KOPT-K1 (cell line): ENCODE measurements around the gene CORO1A.
"Not testable (repeated sequence)": the region's sequence is repeated elsewhere in the genome, so short reads cannot be mapped to it uniquely, and the experiment has no call there.

Experiments used
- H3K27ac ChIP-seq: fragments of 200-600 bp; sonication (generic); 2 replicates; pipeline ENCODE4 v1.5.1; 2016; ENCODE audit warnings: antibody characterized with exemption, mild to moderate bottlenecking, low read depth, low read length; ENCODE audit not compliant: poor library complexity, severe bottlenecking
- H3K36me3 ChIP-seq: fragments of 200-600 bp; sonication (generic); 2 replicates; pipeline ENCODE4 v1.5.1; 2017; ENCODE audit warnings: antibody characterized with exemption, mild to moderate bottlenecking, low read length, moderate library complexity; ENCODE audit not compliant: insufficient read depth
- H3K9me3 ChIP-seq: fragments of 200-600 bp; sonication (generic); 2 replicates; pipeline ENCODE4 v1.5.1; 2017; ENCODE audit warnings: antibody characterized with exemption, low read length, mild to moderate bottlenecking; ENCODE audit not compliant: insufficient read depth, poor library complexity, severe bottlenecking

The CORO1A gene

DNA sequence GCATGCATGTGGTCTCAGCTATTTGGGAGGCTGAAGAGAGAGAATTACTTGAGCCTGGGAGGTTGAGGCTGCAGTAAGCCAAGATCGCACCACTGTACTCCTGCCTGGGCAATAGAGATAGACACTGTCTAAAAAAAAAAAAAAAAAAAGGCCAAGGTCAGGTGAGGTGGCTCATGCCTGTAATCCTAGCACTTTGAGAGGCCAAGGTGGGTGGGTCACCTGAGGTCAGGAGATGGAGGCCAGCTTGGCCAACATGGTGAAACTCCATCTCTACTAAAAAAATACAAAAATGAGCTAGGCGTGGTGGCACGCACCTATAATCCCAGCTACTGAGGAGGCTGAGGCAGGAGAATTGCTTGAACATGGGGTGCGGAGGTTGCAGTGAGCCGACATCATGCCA, 28.2 kb upstream of the CORO1A start:
- H3K27ac ChIP-seq = no peak overlapping the region

DNA sequence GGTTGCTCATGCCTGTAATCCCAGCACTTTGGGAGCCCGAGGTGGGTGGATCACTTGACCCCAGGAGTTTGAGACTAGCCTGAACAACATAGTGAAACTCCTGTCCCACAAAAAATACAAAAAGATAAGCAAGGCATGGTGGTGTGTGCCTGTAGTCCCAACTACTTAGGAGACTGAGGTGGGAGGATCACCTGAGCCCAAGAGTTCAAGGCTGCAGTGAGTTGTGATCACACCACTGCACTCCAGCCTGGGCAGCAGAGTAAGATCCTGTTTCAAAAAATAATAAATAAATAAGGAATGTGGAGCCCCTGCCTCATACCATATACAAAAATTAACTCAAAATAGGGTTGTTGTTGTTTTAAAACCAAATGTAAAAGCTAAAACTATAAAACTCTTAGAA, 26.2 kb upstream of the CORO1A start:
- no peaks in the 10 kb centered on the region for H3K9me3 ChIP-seq
- no peaks in the 10 kb centered on the region for H3K36me3 ChIP-seq
- H3K27ac ChIP-seq = no peak overlapping the region

More for the DNA sequence above, 28.2 kb upstream of the CORO1A start:
- Histone ChIP-seq H3K36me3 (no peaks in the 10 kb centered on the region), H3K9me3 (peaks cover 1% of the 10 kb centered on the region)

DNA sequence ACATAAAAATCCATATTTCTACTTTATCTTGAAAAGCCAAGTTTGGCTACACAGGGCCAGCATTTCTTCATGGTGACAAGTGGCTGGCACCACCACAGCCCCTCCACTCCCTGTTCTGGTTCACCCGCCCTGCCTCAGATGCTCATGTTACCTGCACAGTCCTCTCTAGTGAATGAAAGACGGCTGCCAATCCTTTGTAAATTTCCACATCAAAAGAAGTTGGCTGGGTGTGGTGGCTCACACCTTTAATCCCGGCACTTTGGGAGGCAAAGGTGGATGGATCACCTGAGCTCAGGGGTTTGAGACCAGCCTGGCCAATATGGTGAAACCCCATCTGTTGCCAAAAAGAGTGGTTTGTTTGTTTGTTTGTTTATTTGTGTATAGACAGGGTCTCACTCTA, 19.9 kb upstream of the CORO1A start:
- Histone ChIP-seq H3K9me3 (no peaks in the 10 kb centered on the region), H3K36me3 (no peaks in the 10 kb centered on the region), H3K27ac (no peak overlapping the region)

DNA sequence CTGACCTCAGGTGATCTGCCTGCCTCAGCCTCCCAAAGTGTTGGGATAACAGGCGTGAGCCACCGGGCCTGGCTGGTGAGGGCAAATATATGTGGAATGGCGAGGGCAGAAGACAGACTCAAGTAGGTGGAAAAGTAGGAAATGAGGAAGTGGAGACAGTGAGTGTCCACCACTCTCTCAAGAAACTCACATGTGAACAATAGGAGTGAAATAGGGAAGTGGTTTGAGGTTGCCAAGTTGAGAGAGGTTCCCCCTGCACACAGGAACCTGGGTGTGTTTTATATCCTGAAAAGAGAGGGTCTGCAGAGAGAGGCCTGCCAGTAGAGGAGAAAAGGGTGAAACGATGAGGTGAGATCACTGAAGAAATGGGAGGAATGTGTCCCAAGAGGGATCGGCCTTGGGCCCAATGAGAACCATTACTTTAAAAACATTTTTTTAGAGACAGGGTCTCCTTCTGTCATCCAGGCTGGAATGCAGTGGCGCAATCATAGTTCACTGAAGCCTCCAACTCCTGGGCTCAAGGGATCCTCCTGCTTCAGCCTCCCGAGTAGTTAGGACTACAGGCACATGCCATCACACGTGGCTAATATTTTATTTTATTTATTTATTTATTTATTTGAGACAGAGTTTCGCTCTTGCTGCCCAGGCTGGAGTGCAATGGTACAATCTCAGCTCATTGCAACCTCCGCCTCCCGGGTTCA, 17.1 kb upstream of the CORO1A start:
- H3K9me3 ChIP-seq = no peaks in the 10 kb centered on the region
- H3K27ac ChIP-seq = peak overlapping the region; percentile 25
- H3K36me3 ChIP-seq = no peaks in the 10 kb centered on the region

DNA sequence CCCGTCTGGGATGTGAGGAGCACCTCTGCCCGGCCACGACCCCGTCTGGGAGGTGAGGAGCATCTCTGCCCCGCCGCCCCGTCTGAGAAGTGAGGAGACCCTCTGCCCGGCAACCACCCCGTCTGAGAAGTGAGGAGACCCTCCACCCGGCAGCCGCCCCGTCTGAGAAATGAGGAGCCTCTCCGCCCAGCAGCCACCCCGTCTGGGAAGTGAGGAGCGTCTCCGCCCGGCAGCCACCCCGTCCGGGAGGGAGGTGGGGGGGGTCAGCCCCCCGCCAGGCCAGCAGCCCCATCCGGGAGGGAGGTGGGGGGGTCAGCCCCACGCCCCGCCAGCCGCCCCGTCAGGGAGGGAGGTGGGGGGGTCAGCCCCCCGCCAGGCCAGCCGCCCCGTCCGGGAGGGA, 14.7 kb upstream of the CORO1A start:
- not testable (repeated sequence) for H3K36me3 ChIP-seq, H3K27ac ChIP-seq

DNA sequence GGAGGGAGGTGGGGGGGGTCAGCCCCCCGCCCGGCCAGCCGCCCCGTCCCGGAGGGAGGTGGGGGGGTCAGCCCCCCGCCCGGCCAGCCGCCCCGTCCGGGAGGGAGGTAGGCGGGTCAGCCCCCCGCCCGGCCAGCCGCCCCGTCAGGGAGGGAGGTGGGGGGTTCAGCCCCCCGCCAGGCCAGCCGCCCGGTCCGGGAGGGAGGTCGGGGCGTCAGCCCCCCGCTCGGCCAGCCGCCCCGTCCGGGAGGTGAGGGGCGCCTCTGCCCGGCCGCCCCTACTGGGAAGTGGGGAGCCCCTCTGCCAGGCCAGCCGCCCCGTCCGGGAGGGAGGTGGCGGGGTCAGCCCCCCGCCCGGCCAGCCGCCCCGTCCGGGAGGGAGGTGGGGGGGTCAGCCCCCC, 14.0 kb upstream of the CORO1A start:
- not testable (repeated sequence) for H3K27ac ChIP-seq, H3K9me3 ChIP-seq, H3K36me3 ChIP-seq

More for the DNA sequence above, 14.7 kb upstream of the CORO1A start:
- H3K9me3 ChIP-seq = not testable (repeated sequence)

DNA sequence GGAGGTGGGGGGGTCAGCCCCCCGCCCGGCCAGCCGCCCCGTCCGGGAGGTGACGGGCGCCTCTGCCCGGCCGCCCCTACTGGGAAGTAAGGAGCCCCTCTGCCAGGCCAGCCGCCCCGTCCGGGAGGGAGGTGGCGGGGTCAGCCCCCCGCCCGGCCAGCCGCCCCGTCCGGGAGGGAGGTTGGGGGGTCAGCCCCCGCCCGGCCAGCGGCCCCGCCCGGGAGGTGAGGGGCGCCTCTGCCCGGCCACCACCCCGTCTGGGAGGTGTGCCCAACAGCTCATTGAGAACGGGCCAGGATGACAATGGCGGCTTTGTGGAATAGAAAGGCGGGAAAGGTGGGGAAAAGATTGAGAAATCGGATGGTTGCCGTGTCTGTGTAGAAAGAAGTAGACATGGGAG, 13.3 kb upstream of the CORO1A start:
- not testable (repeated sequence) for H3K36me3 ChIP-seq, H3K27ac ChIP-seq, H3K9me3 ChIP-seq

DNA sequence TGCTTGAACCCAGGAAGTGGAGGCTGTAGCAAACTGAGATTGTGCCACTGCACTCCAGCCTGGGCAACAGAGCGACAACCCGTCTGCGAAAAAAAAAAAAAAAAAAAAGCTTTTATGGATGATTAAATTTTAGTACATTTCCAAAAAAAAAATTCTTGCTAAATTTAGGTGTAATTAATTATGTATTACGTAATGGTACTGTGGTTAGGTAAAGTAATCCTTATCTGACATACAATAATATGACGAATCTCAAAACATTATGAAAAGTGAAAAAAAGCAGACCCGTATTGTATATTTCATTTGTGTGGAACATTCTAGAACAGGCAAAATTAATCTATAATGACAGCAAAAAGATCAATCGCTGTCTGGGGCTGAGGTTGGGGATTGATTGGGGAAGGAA, 10.3 kb upstream of the CORO1A start:
- H3K27ac ChIP-seq = no peak overlapping the region
- no peaks in the 10 kb centered on the region for H3K36me3 ChIP-seq
- H3K9me3 ChIP-seq = no peaks in the 10 kb centered on the region

DNA sequence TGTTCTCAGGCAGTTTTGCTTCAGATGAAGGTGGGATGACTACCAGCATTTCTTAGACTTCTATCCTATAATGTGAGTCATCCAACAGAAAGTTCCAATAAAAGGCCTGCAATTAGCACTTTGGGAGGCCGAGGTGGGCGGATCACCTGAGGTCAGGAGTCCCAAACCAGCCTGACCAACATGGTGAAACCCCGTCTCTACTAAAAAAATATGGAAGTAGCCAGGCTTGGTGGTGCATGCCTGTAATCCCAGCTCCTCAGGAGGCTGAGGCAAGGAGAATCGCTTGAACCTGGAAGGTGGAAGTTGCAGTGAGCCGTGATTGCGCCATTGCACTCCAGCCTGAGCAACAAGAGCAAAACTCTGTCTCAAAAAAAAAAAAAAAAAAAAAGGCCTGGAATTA, 6.5 kb upstream of the CORO1A start:
- H3K9me3 ChIP-seq, H3K36me3 ChIP-seq, H3K27ac ChIP-seq: not testable (repeated sequence)

DNA sequence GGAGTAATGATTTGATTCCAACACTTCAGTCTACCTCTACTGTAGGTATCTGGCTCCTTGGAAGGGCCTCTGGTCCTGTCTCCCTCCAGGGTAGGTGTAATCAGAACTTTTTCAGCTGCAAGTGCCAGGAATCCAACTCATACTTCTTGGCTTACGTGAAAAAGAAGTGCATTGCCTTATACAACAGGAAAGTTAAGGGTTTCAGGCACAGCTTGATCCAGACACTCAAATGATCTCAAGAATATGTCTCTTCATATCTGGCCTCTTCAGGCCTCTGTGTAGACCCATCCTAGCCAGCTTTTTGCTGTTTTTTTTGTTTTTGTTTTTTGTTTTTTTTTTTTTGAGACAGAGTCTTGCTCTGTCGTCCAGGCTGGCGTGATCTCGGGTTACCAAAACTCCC, 4.2 kb upstream of the CORO1A start:
- Histone ChIP-seq H3K9me3 (no peaks in the 10 kb centered on the region), H3K36me3 (no peaks in the 10 kb centered on the region), H3K27ac (no peak overlapping the region)

DNA sequence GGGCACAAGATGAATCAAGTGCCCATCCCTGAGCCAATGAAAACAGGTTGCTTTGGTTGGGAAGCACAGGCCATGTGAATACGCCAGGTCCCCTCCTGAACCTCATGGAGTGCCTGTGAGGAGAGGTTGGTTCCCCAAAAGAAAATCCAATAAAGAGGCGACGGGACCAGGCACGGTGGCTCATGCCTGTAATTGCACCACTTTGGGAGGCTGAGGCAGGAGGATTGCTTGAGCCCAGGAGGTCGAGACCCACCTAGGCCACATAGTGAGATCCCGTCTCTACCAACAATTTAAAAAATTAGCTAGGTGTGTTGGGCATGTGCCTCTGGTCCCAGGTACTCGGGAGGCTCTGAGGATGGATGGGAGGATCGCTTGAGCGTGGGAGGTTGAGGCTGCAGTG, 3.5 kb upstream of the CORO1A start:
- H3K27ac ChIP-seq = no peak overlapping the region
- peaks cover 4% of the 10 kb centered on the region; the same call in 1 of the 2 replicates for H3K36me3 ChIP-seq
- no peaks in the 10 kb centered on the region for H3K9me3 ChIP-seq

DNA sequence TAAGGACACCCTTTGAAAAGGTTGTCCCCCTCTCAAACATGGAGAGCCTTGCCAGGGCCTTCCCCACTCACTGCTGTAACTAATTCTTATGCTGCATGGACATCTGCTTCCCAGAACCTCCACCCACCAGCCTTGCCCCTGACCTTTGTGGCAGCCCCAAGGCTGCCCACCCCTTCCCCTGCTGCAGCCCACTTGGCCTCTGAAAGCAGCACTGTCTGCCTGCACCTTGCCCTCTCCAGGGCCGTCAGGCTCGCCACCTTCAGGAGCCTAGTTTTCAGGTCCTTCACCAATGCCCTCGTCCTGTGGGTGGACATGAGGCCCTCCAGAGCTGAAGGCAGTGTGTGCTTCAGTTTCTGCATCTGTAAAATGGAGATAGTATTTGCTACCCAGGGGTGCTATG, 2.7 kb upstream of the CORO1A start:
- H3K9me3 ChIP-seq = no peaks in the 10 kb centered on the region
- H3K36me3 ChIP-seq = peaks cover 10% of the 10 kb centered on the region; the same call in 1 of the 2 replicates
- no peak overlapping the region for H3K27ac ChIP-seq

DNA sequence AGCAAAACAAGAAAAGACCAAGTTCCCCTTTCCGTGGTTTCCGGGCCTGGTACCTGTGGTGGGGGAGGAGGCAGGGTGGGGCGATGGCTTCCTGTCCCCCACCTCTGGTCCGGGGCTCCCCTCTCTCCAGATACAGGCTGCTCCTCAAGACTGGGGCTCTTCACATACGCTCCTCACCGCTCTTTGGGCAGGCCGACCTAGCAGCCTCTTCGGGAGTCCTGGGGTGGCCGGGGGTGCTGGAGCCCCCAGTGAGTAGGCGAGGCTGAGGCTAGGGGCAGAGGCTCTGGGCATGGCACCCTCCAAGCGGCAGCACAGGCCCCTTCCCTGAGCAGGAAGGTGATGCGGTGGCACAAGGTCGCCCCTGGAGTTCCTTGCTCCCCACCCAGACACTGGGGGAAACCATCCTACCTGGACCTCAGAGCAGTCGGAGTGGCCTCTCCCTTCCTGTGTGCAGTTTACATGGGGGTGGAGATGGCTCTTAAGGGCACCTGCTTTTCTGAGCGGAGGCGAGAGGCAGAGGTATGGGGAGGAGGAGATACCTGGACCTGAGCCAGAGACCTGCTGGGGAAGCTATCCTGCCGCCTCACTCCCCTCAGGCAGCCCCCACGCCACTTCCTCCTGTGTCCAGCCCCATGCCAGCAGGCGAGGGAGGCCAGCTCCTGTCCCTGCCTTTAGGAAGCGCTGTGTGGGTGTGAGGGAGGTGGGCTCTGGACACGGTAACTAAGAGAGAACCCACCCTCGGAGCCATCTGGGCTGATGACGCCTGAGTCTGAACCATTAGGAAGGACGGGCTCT, 891 bp downstream of the CORO1A start:
- H3K36me3 ChIP-seq = peaks cover 34% of the 10 kb centered on the region
- H3K9me3 ChIP-seq = no peaks in the 10 kb centered on the region
- H3K27ac ChIP-seq = peak overlapping the region; percentile 99

DNA sequence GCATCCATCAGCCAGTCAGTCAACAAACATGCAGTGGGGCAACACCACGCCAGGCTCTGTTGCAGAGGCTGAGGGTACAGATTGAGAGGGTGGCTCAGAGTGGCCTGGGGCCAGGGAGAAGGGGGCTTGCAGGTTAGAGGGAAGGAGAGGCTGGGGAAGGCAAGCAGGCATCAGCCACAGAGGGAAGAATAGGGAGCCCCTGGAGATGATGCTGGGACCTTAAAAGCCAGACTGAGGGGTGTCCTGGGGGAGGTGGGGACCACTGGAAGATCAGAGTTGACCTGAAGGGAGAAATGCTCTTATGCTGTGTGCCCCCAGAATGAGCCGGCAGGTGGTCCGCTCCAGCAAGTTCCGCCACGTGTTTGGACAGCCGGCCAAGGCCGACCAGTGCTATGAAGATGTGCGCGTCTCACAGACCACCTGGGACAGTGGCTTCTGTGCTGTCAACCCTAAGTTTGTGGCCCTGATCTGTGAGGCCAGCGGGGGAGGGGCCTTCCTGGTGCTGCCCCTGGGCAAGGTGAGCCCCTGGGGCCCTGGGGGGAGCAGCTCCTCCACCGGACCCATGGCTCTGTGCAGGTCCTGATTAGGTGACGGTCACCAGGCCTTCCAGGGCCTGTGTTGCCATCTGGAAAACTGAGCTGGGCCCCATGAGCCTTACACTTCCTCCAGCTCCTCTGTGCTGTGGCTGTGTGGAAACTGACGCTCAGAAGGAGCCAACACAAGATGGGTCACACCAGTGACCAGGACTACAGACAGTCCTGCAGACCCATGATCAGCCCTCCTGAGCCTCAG, 1.7 kb downstream of the CORO1A start:
- Histone ChIP-seq H3K27ac (peak overlapping the region; percentile 99), H3K36me3 (peaks cover 34% of the 10 kb centered on the region), H3K9me3 (no peaks in the 10 kb centered on the region)

DNA sequence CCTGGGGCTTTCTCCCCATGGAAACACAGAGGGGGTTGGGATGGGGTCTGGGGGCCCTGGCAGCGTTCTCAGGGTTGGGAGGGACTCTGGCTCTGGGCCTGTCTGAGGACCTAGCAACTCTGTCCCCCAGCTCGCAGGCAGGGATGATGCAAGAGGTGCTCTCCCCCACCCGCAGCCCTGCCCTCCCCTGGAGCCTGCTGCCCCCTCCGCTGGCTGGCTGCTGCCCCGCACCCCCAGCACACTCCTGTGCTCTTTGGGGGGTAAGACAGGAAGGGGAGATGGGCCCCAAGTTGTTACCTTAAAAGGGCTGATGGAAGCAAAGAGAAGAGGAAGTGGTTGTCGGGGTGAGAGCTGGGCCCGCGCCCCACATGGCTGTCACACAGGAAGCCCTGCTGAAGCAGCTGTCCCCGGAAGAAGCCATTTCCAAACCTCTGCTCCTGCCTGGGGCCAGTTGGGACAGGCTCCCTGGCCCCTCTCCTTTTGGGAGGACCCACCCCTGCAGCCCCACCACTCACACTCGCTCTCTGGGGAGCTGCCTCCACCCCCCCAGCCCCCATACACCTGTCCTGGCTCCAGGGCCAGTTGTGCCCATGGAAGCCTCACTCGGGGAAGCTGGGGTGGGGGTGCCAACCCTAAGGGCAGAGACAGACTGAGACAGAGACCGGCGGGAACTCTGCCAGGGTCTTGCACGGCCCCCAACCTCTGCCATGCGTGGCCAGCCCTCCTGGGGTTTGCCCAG, 2.5 kb downstream of the CORO1A start:
- peaks cover 34% of the 10 kb centered on the region for H3K36me3 ChIP-seq
- no peaks in the 10 kb centered on the region for H3K9me3 ChIP-seq
- H3K27ac ChIP-seq = peak overlapping the region; percentile 99
